ENCODE results near the gene GNPTG.
A peak's percentile ranks its signal among the peaks of the same experiment; 100 is the strongest.

GNPTG gene

GRCh38 chr16:1333854-1334700, 17.7 kb upstream of the GNPTG start:
- no peak for DNase-seq (ENCODE audit: low spot score)

GRCh38 chr16:1334739-1335138, 17.0 kb upstream of the GNPTG start:
- DNase-seq (ENCODE audit: low spot score) = no peak

- DNase-seq (ENCODE audit: low spot score) = no peak
Measured at GRCh38 chr16:1335211-1335971, 16.3 kb upstream of the GNPTG start.

- DNase-seq (ENCODE audit: low spot score) = no peak
Measured at GRCh38 chr16:1335996-1336395, 15.7 kb upstream of the GNPTG start.

GRCh38 chr16:1336619-1337018, 15.1 kb upstream of the GNPTG start:
- DNase-seq (ENCODE audit: low spot score) = no peak

GRCh38 chr16:1337486-1337885, 14.2 kb upstream of the GNPTG start:
- no peak for DNase-seq (ENCODE audit: low spot score)

GRCh38 chr16:1338119-1338730, 13.5 kb upstream of the GNPTG start:
- DNase-seq (ENCODE audit: low spot score) = no peak

GRCh38 chr16:1338855-1339675, 12.7 kb upstream of the GNPTG start:
- DNase-seq (ENCODE audit: low spot score) = no peak

GRCh38 chr16:1340730-1341494, 10.8 kb upstream of the GNPTG start:
- no peak for DNase-seq (ENCODE audit: low spot score)

GRCh38 chr16:1341495-1342420, 10.0 kb upstream of the GNPTG start:
- no peak for DNase-seq (ENCODE audit: low spot score)

- peak; percentile 93 for DNase-seq (ENCODE audit: low spot score)
Measured at GRCh38 chr16:1342526-1343427, 9.0 kb upstream of the GNPTG start.

GRCh38 chr16:1343428-1344242, 8.1 kb upstream of the GNPTG start:
- no peak for DNase-seq (ENCODE audit: low spot score)

GRCh38 chr16:1344499-1344898, 7.2 kb upstream of the GNPTG start:
- no peak for DNase-seq (ENCODE audit: low spot score)

- no peak for DNase-seq (ENCODE audit: low spot score)
Measured at GRCh38 chr16:1345087-1345486, 6.6 kb upstream of the GNPTG start.

- no peak for DNase-seq (ENCODE audit: low spot score)
Measured at GRCh38 chr16:1345651-1346421, 5.9 kb upstream of the GNPTG start.

GRCh38 chr16:1346422-1347285, 5.1 kb upstream of the GNPTG start:
- no peak for DNase-seq (ENCODE audit: low spot score)

Measured in LoVo (cell line).